Activated CD8-positive, alpha-beta memory T cell treated with anti-CD3 and anti-CD28 coated beads for 36 hours (primary cell): ENCODE measurements around the gene CRTAC1. TPM values are rescaled to one million over a fixed set of nuclear protein-coding genes. Genes with fewer than 3 reads are reported as not detected.

Source experiments
- CTCF ChIA-PET: fragments of 350-600 bp; sonication (Branson Sonifier 250); formaldehyde crosslinking; loops from one replicate; lab custom pipeline; 2021; ENCODE audit warnings: antibody characterized with exemption; lab: Charles Lee
- POLR2A ChIA-PET: fragments of 350-600 bp; sonication (Branson Sonifier 250); formaldehyde crosslinking; loops from one replicate; lab custom pipeline; 2021; ENCODE audit warnings: antibody characterized with exemption; lab: Charles Lee
- total RNA-seq, 2 experiments: library from RNA; stranded (reverse); gene quantifications; one replicate each; pipeline ENCODE4 v1.2.3, GENCODE V29; 2021

CRTAC1 gene
- total RNA-seq, 2 experiments from 2014 or later = not detected

DNA sequence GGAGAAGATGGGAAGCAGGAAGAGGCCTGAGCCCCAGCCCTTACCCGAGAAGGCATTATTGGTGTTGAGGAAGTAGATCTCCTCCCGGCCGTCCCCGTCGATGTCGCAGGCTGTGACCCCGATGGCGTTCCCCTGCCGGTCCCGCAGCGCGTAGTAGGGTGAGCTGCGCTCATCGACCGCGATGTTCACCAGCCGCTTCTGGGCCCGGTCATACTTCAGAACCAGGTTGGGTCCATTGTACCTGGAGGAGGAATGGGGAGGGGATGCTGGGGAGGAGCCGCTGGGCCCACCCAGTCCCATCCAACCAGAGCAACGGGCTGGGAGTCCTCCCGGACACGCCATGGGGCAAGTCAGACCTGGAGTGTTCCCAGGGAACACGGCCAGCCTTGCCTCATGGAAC, 94.3 kb downstream of the CRTAC1 start:
- ChIA-PET POLR2A (no interaction called here), CTCF (no interaction called here)

DNA sequence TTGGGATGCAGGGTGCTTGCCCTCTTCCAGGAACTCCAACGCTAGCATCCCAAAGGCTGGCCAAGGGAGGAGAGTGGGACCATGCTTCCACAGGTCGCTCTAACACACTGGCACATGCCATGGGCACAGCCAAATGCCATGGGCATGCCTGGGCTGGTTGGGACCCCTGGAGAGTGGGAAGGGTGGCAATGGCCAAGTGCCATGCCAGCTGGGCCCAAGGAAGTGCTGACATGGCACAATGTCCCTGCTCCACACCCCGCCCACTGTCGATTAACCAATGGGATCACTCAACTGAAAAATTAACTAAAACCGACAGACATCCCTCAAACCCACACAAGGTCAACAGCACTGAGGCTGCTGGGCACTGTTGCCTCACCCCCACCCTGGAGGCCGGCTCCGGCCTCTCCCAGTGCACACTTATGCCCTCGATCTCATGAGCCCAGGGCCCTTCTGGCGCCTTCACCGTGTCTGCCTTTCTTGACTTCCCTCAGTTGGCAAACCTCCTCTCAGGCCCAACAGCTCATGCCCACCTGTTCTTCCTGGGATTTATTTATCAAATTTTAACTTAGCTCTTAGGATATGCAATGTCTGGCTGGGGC, 97.4 kb downstream of the CRTAC1 start:
- CTCF ChIA-PET = no interaction called here
- POLR2A ChIA-PET = no interaction called here

DNA sequence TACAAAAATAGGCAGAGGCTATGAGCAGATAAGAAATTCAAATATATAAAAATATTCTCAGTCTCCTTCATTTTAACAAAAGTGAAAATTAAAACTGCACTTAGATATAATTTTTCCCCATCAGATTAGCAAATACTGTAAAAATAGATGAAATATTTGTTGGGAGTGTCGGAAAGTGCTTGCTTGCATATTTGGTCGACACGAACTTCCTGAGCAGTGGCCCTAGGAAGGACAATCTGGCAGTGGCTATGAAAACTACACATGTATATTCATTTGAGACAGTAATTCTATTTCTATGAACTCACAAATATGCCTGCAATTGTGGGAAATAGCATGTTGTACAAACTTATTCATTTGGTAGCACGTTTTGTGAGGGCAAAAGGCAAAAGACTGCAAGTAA, 99.4 kb downstream of the CRTAC1 start:
- ChIA-PET CTCF (no interaction called here), POLR2A (no interaction called here)

DNA sequence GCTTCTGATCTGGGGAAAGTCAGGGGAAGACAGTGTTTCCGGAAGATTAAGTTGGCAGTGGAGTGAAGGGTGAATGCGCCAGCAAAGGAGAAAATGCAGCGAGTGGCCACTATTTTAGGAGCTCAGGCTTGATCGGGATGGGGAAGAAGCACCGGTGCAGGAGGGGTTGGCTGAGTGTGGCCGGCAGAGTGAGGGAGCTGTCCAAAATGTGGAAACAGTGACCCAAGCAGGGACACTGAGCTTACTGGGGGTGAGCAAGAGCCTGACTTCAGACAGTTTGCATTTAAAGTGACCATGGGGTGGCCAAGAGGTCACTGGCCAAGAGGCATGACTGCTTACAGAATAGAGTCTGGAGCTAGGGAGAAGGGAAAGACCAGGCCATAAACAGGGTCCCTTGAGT, 101.5 kb downstream of the CRTAC1 start:
- POLR2A ChIA-PET = no interaction called here
- CTCF ChIA-PET = no interaction called here

DNA sequence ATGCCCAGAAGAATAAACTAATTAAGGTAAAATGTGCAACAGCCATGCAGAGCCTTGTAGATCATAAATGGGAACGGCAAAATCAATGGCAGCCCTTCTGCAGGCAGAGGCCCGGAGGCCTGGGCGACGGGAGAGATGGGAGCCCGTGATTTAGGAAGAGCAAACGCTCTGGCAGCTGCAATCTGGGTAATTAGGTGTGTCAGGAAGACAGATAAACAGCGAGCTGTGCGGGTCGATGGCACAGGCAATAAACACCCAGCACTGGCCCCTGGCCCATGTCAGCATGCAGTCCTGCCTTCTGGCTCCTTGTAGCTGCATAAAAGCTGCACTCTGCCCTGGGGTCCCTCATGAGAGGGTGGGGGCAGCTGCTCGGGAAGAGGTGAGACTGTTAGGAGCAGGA, 102.8 kb downstream of the CRTAC1 start:
- ChIA-PET POLR2A (no interaction called here), CTCF (interaction anchor here (2.1 to 2.4 kb wide), 2 partner anchors 12 to 113 kb away, joined by 6 to 7 read pairs; no protein-coding TSS in a partner anchor)

DNA sequence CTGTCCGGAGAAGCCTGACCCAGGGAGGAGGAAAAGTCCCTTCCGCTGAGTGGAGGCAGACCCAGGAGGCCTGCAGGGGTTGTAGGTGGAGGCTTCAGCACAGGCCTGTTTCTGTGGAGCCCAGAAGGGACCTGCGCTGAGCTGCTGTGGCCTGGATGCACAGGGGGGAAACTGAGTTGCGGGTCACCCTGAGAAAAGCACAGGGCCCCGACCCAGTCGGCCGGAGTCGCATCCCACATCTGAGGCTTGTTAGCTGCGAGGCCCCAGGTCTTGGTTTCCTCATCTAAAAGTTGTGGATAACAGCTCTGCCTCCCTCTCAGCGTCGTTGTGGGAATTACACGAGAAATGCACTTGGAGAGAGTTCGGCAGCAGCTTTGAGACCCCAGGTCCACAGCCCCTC, 104.4 kb downstream of the CRTAC1 start:
- POLR2A ChIA-PET = no interaction called here
- CTCF ChIA-PET = interaction anchor here (2.1 to 2.4 kb wide), 2 partner anchors 11 to 115 kb away, joined by 6 to 7 read pairs; no protein-coding TSS in a partner anchor

DNA sequence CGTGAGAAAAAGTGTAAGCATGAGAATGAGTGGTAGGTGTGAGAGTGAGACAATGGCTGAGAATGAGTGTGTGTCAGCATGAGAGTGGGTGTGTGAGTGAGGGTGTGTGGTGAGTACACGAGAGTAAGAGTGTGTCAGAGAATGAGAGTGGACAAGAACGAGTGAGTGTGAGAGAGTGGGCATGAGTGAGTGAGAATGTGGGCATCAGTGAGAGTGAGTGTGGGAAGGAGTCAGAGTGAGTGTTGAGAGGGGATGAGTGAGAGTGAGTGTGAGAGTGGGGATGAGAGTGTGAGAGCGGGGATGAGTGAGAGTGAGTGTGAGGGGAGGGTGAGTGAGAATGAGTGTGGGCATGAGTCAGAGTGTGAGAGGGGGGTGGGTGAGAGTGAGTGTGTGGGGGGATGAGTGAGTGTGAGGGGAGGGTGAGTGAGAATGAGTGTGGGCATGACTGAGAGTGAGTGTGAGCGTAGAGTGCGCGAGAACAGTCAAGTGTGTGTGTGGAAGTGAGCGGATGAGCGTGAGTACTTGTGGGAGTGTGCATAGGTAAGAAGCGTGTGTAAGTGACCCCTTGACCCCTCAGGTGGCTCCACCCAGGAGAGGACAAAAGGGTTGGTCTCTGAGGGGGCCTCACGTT, 105.0 kb downstream of the CRTAC1 start:
- CTCF ChIA-PET = interaction anchor here (2.4 kb wide), 1 partner anchor 115 kb away, joined by 7 read pairs; no protein-coding TSS in a partner anchor
- POLR2A ChIA-PET = no interaction called here

DNA sequence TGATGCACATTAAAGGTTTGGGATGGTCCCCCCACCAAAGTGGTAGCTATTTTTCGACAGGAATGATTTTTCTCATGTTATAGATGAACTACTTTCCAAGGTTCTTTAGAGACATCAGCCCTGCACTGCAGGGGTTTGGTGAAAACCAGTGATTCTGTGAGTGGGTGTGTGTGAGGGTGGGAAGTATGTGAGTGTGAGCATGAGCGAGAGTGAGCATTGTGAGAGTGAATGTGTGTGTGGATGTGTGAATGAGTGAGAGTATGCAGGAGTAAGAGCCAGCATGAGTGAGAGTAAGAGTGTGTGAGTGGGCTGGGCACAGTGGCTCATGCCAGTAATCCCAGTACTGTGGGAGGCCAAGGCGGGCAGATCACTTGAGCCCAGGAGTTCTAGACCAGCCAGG, 105.7 kb downstream of the CRTAC1 start:
- CTCF ChIA-PET = interaction anchor here (1.4 kb wide), 1 partner anchor 10 kb away, joined by 7 read pairs; no protein-coding TSS in a partner anchor

DNA sequence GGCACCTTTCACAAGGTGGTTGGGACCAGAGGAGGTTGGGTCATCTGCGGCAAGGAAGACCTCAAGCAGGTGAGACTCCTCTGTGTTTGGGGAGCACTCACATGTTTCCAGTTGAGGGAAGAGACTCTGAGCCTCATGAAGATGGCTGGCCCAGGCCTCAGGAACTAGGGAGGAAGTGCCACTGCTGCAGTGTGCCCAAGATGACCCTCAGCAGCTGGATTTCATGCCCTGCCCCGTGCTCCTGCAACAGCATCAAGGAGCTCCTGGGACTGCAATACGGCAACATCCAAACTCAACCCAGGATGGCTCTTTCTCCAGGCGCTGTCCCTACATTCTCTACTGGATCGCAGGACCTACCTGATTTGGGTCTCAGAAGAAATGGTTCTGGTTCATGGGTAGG, 106.9 kb downstream of the CRTAC1 start:
- ChIA-PET CTCF (interaction anchor here (1.4 kb wide), 1 partner anchor 9 kb away, joined by 7 read pairs; no protein-coding TSS in a partner anchor), POLR2A (no interaction called here)

More for the DNA sequence above, 105.7 kb downstream of the CRTAC1 start:
- POLR2A ChIA-PET = no interaction called here

DNA sequence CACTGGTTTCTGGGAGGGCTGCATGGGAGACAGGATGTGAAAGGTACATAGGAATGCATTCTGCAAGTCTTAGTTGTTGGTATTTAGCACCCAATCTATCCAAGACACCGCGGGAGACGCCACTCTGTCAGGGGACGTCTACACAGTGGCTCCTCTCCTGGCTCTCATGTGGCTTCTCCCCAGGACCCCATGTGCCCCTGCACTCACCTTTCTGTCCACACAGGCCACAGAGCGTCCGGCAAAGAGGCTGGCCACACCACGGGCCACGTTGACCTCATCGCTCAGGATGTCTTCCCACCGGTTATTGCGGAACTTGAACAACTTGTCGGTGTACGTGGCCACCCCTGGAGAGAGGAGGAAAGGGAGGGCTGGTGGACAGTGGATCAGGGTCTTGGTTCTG, 107.4 kb downstream of the CRTAC1 start:
- ChIA-PET POLR2A (no interaction called here), CTCF (no interaction called here)

DNA sequence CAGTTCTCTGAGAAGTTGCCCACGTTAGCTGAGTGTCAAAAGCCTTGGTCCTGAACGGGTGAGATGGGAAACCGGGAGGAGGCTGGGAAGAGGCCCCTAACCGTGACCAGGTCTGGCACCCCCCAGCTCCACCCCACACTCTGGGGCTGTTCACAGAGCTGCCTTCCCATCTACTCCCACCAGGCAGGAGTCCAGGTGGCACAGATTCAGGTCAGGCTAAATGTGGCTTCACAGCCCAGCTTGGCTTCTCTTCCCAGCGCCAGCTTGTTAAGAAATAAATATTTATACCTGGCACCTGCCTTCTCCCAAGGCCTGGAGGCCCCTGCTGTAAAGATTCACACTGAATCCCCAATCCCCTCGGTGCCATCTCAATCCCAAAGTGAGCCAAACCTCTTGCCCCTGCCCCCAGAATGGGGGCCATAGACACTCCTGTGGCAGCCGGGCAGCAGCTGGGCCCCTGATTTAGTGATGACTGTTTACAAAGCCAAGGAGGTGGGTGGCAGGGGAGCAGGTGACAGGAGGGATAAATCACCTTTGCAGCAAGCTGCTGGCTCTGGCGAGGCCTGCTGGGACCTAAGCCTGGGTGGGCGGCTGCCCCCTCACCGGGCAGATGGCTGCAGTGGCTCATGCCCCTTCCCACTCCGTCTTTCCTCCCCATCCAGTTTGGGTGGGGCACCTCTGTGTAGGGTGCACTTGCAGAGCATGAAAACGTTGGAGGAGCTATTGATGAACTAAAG, 108.2 kb downstream of the CRTAC1 start:
- CTCF ChIA-PET = interaction anchor here (0.7 kb wide), 1 partner anchor 95 kb away, joined by 3 read pairs; no protein-coding TSS in a partner anchor
- POLR2A ChIA-PET = no interaction called here

DNA sequence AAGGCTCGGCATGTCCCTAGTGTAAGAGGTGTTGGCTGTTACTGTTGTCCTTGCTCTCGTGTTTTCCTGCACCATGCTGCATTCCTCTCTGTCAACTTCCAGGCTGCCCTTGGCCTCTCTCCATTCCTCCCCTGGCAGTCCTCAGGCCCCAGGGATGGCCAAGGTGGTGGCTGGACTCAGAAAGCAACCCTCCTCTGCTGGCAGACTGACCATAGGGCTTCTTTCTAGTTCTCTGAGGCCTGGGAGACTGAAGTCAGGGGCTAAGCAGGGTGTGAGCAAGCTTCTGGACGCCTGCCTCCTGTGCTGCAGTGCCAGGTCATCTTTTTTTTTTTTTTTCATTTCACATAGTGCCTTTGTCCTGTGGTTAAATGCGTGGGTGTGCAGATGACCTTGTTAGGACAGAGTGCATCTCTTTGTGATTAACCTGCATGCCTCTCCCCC, 108.8 kb downstream of the CRTAC1 start:
- ChIA-PET POLR2A (no interaction called here), CTCF (no interaction called here)

DNA sequence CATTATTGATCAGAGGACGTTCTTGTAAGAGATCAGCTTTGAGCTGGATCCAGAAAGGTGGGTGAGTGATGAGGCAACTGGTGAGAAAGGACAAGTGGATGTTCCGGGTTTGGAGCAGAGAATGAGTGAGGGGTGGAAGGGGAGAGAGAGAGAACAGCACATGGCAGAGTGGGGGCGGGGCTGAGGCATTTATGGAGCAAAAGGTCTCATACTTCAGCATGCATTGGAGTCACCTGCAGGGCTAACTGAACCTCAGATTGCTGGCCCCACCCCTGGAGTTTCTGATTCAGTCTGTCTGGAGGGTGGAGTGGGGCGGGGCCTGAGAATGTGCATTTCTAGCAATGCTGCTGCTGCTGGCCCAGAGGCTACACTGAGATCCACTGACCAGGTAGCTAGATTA, 109.6 kb downstream of the CRTAC1 start:
- CTCF ChIA-PET = no interaction called here
- POLR2A ChIA-PET = no interaction called here

DNA sequence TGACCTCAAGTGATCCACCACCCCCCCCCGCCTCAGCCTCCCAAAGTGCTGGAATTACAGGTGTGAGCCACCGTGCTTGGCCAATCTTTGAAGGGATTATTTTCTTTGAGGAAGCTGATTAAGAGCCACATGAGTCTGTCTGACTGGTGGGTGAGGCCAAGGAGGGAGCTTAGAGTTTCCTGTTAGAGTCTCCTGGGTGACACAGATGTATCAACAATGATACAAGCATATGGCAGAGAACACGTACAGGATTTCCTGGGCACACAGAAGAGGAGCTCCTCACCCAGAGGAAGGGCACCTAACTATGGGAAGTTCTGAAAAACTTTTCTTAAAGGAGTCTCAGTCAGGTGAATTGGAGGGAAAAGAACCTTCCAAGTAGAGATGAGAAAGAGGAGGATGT, 111.4 kb downstream of the CRTAC1 start:
- ChIA-PET CTCF (interaction anchor here (0.6 kb wide), 1 partner anchor 405 kb away, joined by 3 read pairs; no protein-coding TSS in a partner anchor), POLR2A (no interaction called here)

DNA sequence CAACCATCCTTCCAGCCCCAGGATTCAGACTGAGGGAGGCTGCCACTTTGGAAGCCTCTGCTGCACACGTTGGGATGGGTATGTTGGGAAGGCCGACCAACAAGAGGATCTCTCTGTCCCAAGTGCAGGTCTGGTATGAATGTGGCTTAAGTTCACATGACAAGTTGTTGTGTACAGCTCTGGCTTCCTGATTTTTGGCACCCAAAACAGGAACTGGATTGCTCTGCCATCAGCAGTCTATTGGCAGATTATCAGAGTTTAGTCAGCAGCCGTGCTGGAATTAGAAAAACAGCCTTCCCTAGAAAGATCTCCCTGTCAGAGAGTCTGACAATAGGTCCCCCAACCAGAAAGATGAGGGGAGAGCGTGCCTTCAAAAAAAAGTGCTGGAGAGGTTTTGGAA, 113.8 kb downstream of the CRTAC1 start:
- CTCF ChIA-PET = interaction anchor here (1.6 kb wide), 1 partner anchor 180 kb away, joined by 3 read pairs; the partner anchor contains the start of gene ZFYVE27
- POLR2A ChIA-PET = no interaction called here

DNA sequence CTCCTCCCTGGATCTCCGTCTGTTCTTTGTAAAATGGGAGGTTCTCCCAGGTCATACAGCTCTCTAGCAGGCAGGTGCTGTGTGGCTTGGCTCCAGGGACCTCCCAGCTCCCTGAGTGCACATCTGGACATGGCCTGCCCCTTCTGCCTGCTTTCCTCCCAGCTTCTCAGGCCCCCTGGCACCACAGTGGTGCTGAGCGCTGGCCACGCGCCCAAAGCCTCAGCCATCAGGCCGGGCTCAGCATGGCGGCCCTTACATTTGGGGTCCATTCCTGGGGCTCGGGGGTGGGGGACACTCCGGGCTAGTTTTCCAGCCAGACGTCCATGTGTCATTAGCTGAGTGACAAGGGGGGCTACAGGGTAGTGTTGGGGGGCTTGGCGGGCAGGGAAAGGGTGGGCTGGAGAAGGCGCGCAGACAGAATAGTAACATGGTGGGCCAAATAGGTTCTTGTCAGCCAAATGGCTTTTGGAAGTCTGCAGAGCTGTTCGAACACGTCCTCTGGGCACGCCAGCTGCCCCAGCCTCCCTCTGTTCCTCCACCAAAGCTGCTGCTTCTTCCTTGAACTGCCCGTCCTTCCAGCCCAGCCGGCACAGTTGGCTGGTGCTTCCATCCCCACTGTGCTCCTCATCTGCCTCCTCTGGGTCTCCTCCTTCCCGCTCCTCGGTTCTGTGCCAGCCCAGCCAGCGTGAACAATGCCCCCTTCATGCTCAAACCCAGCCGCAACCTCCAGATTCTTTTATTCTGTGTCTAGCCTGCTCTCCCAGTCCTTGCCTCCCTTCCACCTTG, 114.9 kb downstream of the CRTAC1 start:
- CTCF ChIA-PET = interaction anchor here (0.6 to 2.8 kb wide), 12 partner anchors 9 to 394 kb away, joined by 3 to 51 read pairs (median 4); partner anchors contain the start of genes CRTAC1 and ZFYVE27
- POLR2A ChIA-PET = no interaction called here

DNA sequence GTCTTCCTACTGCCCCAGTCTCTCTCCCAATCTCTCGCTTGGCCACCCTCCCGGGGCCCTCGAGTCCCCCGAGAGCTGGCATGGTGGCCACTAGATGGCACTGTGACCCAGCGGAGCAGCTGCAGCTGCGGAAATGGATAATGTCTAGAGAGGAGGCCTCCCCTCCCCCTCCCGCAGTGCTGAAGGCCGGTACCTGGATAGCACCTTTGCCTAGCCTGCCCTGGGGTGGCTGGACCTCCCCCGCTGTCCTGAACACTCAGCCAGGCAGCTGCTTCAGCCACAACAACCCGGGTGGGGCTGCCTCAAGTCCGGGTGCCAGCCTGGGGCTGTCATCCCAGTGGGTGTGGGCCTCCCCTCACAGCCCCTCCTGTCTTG, 115.6 kb downstream of the CRTAC1 start:
- CTCF ChIA-PET = interaction anchor here (1.0 to 2.8 kb wide), 12 partner anchors 10 to 395 kb away, joined by 3 to 51 read pairs (median 4); partner anchors contain the start of genes CRTAC1 and ZFYVE27
- POLR2A ChIA-PET = no interaction called here

DNA sequence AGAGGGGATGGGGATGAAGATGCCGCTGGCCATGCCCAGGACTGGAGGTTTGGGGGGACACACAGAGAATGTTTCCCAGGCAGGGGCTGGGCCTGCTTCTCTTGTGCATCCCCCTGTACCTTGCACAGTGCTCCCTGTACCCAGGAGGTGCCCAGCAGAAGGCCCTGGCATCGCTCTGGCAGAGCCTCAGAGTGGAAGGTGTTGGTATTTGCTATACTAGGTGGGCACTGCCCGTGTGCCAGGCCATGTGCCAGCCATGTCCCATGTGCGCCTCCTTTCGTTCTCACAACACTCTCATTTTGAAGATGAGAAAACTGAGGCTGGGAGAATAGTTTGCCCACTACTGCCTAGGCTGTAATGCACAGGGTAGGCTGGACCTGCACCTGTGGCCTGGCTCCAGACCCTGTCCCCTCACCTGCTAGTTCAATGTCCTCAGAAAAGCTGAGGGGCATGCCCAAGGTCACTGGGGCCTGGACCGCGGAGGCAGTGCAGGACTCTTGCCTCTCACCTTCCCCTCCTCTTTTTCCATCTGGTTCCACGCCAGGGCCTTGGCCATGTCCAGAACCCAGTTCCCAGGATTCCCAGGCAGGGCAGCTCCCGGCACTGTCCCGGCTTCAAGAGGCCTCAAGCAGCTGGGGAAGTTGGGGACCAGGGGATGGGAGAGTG, 116.1 kb downstream of the CRTAC1 start:
- CTCF ChIA-PET = interaction anchor here (1.0 to 2.8 kb wide), 10 partner anchors 10 to 395 kb away, joined by 3 to 51 read pairs (median 6); partner anchors contain the start of gene CRTAC1
- POLR2A ChIA-PET = no interaction called here
